ENCODE data around the gene AMBN.
"Not testable (repeated sequence)": the region's sequence is repeated elsewhere in the genome, so short reads cannot be mapped to it uniquely, and the experiment has no call there.

AMBN gene

DNA sequence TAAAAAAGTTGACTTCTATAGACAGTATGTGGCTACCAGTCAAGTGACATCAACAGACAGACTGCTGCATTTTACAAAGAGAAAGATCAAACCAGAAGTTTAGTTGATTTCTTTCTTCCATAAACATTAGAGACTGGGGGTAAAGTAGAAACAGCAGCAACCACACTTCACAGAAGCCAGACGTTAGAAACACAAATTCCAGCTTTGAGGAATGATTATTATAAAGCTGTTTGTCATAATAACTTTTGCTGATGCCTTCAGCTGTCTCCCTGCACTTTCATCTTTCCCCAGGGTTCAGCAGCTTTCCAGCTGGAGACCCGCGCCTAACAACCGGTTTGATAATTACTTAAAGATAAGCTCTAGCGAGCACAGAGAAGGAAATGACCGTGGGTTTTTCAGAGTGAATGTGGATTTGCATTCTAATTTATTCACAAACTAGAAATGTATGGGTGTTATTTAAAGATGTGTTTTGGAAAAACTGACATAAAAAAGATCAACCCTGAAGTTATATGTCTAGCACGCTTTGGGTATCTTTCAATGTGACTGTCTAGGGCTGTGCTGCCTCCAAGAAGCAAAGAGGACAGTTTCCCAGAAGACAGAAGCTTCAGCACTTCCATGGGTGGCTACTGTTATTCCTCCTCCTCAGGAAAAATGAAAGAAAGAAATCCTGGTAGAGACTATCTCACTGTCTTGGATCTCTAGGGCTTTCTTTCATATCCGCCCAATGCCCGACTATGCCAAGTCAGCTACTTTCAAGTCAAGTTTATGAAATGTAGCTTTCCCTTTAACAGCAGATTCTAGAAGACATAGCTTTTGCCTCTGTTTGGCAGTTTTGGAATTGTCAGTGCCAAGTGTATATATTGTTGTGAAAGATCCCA, 21.5 kb downstream of the AMBN start:
- DNase-seq = no peak

DNA sequence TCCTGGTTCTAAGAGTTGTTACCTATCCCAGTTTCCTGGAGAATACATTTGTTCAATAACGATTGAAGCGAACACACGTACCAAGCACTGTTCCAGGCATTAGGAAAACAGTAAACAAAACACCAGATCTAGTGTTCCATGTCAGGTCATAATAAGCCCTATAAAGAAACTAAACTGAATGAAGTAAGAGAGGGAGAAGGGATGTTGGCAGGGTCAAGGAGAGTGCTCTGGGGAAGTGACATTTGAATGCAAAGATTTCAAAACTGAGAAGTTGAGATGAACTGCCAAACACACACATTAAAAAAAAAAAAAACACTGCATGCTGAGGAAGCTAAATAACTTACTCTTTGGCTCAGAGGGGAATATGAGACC, 22.1 kb downstream of the AMBN start:
- DNase-seq = no peak

DNA sequence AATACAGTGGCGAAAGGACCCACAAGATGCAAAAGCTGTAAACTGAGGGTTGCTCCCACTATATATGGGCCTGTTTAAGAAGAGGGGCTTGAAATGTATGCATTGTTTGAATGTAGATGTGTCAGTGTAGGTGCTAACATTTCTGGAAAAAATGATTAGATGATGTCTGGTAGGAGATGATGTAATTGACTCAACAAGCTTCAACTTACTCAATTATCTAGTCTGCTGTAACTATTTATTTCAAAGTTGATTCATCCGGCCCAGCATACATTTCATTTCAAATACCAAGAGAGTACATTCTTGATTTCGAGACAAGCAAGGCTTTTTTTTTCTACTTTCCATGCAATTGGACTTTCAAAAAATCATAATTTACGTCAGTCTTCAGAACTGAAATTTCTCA, 27.2 kb downstream of the AMBN start:
- DNase-seq = no peak

DNA sequence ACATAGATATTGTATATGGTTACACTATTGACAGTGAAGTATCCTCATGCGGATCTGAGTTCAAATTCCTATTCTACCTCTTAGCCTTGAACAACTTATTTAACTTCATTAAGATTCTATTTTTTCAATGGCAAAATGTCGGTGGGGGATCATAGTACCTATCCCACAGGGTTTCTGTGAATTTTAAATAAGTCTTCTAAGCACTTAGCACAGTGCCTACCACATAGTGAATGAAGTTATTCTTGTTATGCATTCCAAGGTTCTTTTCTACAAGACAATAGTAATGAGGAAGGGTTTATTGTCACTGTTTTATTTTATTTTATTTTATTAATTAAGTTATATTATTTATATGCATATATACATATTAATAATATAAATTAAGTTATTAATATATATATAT, 27.7 kb downstream of the AMBN start:
- DNase-seq = no peak

DNA sequence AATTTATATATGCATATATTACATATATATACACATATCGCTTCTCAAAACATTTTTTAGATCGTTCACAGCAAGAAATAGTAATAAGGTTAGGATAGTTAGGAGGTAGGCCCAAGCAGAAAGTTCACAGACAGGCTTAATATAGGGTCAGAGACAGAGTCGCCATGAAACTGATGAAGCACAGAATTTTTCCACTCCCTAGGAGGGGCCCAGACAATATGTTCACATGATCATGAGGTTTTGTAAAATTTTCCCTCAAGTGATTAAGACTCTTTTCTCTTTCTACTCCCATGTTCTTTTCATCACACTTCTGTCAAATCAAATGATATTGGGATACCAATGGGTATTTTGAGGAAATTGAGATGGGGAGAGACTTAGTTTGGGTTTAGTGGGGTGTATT, 31.3 kb downstream of the AMBN start:
- no peak for DNase-seq

DNA sequence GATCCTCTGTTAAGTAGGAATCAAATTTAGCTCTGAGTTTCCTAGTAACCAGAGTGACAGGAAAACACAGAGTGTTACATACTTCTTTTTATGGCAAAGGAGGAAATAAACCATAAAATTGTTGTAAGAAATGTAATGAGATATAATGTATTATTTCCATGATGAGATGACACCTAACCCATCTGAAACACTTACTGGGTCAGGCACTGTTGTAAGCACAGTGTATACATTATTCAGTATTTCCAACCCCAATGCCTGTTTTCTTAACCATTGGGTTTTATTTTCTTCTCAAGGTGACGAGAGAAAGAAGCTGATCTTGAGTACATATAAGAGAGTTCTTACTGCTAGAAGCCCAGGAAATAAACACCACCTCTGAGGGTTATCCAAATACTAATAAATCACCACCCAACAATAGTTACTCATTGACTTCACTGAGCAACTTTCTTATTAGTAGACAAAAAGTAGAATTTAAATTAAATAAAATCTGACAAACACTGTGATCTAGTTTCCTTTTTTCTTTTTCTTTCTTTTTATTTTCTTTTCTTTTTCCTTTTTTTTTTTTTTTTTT, 32.3 kb downstream of the AMBN start:
- no peak for DNase-seq

DNA sequence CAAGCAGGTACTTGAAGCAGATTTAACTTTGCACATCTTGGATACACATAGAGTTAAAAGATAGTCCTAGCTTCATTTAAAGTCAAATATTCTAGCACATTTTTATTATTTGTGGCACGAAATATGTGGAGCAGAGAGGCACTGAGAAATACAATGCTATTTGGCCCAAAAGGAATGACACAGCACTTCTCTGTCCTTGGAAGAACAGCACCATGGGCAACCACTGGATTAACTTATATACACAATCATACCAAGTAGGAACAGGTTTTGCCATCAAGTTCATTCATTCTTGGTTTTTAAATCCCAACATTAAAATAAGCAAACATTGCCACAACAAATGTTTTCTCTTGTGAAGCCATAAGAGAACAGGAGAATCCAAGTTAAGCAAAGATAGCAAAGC, 35.6 kb downstream of the AMBN start:
- DNase-seq = no peak

DNA sequence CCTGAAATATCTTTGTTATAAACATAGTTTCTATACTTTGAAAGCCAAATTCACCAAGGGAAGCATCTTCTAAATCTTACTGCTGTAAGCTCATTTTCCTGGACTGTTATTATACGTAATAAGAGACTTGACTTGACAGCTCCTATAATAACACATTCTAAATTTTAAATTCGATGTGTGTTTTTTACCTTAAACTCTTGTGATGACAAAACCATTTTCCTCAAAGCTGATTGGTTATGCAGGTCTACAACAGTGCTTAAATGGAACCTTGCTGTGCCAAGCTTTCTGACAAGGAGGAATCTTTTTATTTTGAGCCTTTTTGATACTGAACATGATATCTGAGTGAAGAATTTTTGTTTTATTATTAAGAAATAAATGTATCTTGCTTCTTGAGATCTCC, 36.4 kb downstream of the AMBN start, which contains the start of gene ENAM:
Gene ENAM, plus strand, starts transcription at position 301 of the 400 bp plus-strand sequence. CDS start 757 bp downstream, outside the sequence.
- DNase-seq = no peak

DNA sequence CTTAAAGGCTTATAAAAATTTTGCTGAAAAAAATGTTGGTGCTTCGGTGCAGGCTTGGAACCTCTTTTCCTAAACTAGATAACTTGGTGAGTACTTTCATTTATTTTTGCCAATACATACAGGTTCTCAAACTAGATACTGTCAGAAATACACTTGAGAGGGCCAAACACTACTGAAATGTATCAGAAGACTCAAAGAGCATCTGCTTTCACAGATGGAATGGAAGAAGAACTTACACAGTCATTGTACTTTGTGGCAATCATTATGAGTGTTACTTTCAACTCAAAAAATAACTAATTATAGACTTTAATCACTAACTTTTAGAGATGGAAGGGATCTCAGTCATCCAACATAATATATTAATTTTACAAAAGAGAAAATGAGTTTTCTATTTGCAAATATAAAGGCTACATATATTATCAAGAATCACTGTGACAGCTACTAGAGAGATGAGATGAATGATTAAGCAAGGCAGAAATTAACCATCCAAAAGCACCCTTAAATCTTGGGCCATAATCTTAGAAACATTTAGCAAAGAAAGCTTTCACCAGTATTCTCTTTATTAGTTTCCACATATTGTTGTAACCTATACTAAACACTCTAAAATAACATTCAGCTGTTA, 37.5 kb downstream of the AMBN start:
- no peak for DNase-seq

DNA sequence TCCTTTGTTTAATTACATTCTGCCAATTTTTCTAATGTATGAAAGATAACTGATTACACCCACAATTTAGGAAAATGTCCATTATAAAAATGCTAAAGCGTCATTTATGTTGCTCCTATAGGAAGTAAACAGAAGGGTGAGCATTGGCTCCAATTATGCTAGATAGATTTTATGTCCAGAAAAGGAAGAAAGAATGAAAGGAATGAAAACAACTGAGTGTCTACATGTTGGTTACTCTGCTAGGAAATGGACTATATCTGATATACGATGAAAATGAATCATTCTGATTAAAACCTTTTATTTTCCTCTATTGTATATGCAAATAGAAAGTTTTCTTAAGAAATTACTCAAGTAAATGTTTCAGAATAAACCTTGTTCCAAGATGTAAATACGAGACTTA, 38.1 kb downstream of the AMBN start:
- no peak for DNase-seq

DNA sequence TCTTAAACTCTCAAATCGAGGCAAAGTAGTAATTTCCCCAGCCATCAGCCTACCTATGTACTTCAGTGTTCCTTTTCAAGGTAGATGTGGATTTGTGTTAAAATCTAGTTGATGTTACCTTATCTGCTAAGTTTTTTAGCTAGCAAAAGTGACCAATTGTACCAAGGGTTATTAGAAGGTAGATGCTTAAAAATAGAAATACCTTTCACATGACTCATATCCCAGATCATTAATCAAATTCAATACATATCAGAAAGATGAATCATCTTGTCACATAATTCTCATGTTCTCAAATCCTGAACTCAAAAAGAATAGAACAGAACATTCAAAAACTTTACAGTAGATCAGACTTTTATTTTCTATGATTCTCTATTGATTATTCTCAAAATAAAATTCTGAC, 40.0 kb downstream of the AMBN start:
- no peak for DNase-seq

DNA sequence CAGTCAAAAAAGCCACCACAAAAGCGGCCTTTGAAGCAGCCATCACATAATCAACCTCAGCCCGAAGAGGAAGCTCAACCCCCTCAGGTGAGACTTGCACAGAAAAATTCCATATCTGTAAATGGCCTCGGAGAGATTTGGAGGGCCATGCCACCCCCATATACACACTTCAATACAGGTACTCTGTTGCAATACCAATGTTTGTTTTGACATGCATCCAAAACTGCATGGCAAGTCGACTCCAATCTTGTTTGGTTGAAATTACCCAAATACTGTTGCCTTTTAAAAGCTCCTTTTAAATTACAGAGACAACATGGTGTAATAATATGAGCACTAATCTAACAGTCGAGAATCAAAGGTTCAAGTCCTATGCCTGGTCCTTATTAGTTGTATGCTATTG, 42.4 kb downstream of the AMBN start:
- no peak for DNase-seq

DNA sequence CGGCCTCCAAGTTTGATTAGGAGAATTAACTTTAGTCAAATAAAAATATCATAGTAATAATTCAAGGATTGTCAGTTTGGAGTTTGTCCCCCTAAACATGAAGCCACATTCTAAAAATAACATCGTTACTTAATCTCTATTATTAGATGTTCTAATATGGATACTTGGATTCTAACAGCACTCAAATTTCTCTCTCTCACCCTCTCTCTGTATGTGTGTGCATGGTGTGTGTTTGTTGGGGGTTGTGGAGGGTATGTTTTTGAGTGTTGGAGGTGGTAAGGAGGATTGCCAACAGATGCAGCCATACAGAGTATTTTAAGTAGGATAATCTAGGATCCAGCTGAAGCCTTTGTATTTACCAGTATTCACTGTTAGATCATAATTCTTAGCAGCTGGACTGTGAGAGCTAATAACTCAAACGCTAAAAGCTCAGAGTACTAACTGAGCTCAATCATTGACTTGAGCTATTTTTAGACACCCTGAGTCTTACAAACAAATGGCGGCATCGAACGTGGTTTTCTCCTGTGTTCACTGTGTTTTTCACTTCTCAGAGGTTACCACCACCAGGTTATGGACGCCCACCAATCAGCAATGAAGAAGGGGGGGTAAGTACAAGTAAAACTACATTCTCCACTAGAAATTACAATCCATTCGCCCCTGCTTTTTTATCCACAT, 45.3 kb downstream of the AMBN start:
- no peak for DNase-seq

DNA sequence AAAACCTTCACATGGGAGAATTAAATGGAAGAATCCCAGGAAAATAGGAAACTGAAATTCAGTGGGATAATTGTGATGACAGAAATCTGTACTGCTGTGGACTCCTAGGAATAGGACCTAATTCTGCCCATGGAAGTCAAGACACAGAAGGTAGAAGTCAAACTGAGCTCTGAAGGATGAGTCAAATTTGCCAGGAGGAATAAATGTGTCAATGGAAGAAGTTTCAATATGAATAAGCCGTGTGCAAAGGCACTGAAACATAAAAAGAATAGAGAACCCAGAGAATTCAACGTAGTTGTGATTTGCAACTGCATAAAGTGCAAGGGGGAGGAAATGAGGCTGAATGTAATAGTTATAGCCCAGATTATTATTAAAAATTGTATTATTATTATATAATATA, 48.1 kb downstream of the AMBN start:
- no peak for DNase-seq

DNA sequence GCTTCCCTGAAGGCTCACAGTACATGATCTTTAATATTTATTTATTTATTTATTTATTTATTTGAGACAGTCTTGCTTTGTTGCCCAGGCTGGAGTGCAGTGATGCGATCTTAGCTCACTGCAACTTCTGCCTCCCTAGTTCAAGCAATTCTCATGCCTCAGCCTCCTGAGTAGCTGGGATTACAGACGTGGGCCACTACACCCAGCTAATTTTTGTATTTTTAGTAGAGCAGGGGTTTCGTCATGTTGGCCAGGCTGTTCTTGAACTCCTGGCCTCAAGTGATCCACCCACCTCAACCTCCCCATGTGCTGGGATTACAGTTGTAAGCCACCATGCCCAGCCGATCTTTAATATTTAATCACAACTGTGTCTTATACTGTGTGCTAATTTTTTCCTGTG, 58.7 kb downstream of the AMBN start:
- DNase-seq = not testable (repeated sequence)

DNA sequence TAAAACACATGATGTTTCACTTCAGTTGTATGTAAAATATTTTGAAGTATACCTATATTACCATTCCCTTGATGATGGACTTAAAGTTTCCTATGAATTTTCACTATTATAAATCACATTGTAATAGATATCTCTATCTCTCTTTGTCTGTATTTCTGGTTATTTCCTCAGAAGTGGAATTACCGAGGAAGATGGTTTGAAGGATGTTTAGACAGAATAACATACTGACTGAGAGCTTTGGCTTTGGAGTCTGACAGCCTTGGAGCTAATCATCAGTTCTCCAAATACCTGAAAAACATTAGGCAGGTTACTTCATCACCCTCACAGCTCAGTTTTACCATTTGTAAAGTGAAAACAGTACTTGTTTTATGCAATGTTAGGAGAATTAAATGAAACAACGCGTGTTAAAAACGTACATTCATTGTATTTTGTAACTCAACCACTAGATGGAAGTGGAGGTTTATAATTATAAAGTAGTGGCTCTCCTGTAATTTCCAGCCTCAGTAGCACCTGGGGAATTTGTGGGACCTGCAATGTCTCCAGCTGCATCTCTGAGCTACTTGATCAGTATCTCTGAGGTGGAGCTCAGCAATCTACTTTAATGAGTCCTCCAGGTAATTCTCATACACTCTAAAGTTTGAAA, 59.9 kb downstream of the AMBN start:
- no peak for DNase-seq

DNA sequence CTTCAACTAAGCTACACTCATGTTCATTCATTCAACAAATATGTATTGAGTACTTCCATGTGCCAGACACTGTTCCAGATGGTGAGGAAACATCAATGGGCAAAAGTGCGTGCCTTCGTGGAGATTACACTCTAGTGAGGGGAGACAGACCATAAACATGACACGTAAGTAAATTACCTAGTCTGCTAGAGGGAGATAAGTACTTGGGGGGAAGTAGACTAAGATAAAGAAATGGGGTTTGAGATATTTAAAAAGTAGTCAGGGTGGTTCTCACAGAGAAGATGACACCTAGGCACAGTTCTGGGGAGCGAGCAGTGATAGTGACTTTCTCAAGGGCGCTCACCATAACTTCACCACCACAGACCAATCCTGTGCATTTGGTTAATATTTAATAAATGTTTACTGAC, 62.6 kb downstream of the AMBN start:
- DNase-seq = no peak

Data from NCI-H1105 (cell line).